Measurements from ENCODE around the gene WWOX. TPM values are rescaled to one million over a fixed set of nuclear protein-coding genes. Genes with fewer than 3 reads are reported as not detected.

The WWOX gene
- total and polyA plus RNA-seq, 2 of the 4 experiments (the other 2 are of a cell fraction) = 2.7 to 5.4 TPM

- Histone ChIP-seq H3K27ac (ENCODE audit: insufficient read depth, low read length) (no peak overlapping the region), H3K27me3 (ENCODE audit: control insufficient read depth, insufficient read depth, low read length) (no peaks in the 10 kb centered on the region), H4K8ac (ENCODE audit: low read depth in 2 of 2, low read length in 2 of 2) (no peak overlapping the region), H2BK20ac (ENCODE audit: low read depth, low read length) (no peak overlapping the region), H2AFZ (replicated peaks; ENCODE audit: low read length, poor library complexity) (no peak overlapping the region), H3K14ac (replicated peaks; ENCODE audit: low read depth, low read length) (no peak overlapping the region), H3K79me1 (ENCODE audit: low read depth in 1 of 2, low read length in 2 of 2) (no peaks in the 10 kb centered on the region), H3K56ac (ENCODE audit: extremely low read depth, insufficient read depth, low read length) (no peak overlapping the region), H3K4me3 (ENCODE audit: insufficient read depth, low read depth, low read length) (no peak overlapping the region), H2AK5ac (ENCODE audit: low read depth, low read length) (no peak overlapping the region), H4K5ac (ENCODE audit: low read depth, low read length) (no peak overlapping the region), H3K4ac (ENCODE audit: low read depth, low read length) (no peak overlapping the region), H3K4me2 (ENCODE audit: low read depth, low read length) (no peak overlapping the region), H3K9ac (ENCODE audit: low read depth, low read length) (no peak overlapping the region), H4K91ac (ENCODE audit: insufficient read depth, low read depth, low read length) (no peak overlapping the region), H2BK120ac (ENCODE audit: low read depth, low read length) (no peak overlapping the region), H3K9me1 (ENCODE audit: insufficient read depth, low read length) (no peaks in the 10 kb centered on the region), H3K9me3 (ENCODE audit: control insufficient read depth, insufficient read depth, low read length) (peaks cover 24% of the 10 kb centered on the region), H2BK5ac (ENCODE audit: low read depth, low read length, poor library complexity, severe bottlenecking) (no peak overlapping the region), H3K4me1 (ENCODE audit: control insufficient read depth, insufficient read depth, low read length) (no peaks in the 10 kb centered on the region), H2AK9ac (replicated peaks; ENCODE audit: low read depth, low read length, poor library complexity) (no peak overlapping the region), H4K20me1 (ENCODE audit: insufficient read depth, low read length) (no peaks in the 10 kb centered on the region), H3K36me3 (ENCODE audit: control insufficient read depth, insufficient read depth, low read length) (no peaks in the 10 kb centered on the region), H3K18ac (ENCODE audit: low read depth, low read length) (no peak overlapping the region), H3K23ac (ENCODE audit: low read depth, low read length) (no peak overlapping the region), H2BK15ac (ENCODE audit: low read depth, low read length) (no peak overlapping the region)
- no peak for DNase-seq
- ChIA-PET CTCF (interaction anchor here (0.7 kb wide), 1 partner anchor 275 kb away, joined by 3 read pairs; no protein-coding TSS in a partner anchor), POLR2A (ENCODE audit: unreplicated experiment) (no interaction called here)
- dilution Hi-C loops (cut with HindIII; ENCODE audit: low sequenced_read_pairs, unreplicated experiment) (no loop called here), intact Hi-C loops (cut with micrococcal nuclease) (no loop called here), in situ Hi-C loops (cut with MboI; ENCODE audit: low sequenced_read_pairs) (no loop called here)
- TF ChIP-seq RCOR1 (IDR thresholded peaks at IDR 0.05; ENCODE audit: insufficient replicate concordance, low read length) (no peak), CEBPB (IDR thresholded peaks at IDR 0.05; ENCODE audit: low read depth, low read length) (no peak), POLR2A (IDR thresholded peaks at IDR 0.05; ENCODE audit: low read depth, low read length) (no peak), RAD21 (IDR thresholded peaks at IDR 0.05; ENCODE audit: low read length) (no peak), MAFK (IDR thresholded peaks at IDR 0.05; ENCODE audit: low read depth, low read length) (no peak), CTCF (conservative IDR thresholded peaks at IDR 0.05; ENCODE audit: low read depth, low read length) (no peak), ELK1 (IDR thresholded peaks at IDR 0.05; ENCODE audit: borderline replicate concordance, low read depth, low read length) (no peak), BHLHE40 (IDR thresholded peaks at IDR 0.05; ENCODE audit: low read depth, low read length) (no peak), RFX5 (IDR thresholded peaks at IDR 0.05; ENCODE audit: low read depth, low read length) (no peak), CHD1 (IDR thresholded peaks at IDR 0.05; ENCODE audit: low read depth, low read length) (no peak), SMC3 (IDR thresholded peaks at IDR 0.05; ENCODE audit: low read depth, low read length) (no peak), NFE2L2 (IDR thresholded peaks at IDR 0.05; ENCODE audit: low read depth, low read length) (no peak), MAZ (IDR thresholded peaks at IDR 0.05; ENCODE audit: borderline replicate concordance, low read depth, low read length) (no peak)
- WGBS, 2 experiments (ENCODE audit: extremely low coverage in 2 of 2, insufficient read length in 1 of 2) = no CpG with 5 or more reads among the region's 9 CpGs
- ATAC-seq (ENCODE audit: low read depth) = no peak
- no TSS peak for BruUV-seq (replicated peaks)
Measured at GRCh38 chr16:78675951-78676792, 576.7 kb downstream of the WWOX start.
